SK-N-MC (cell line): Measurements from ENCODE around the gene HACD1.

Experiments used
- DNase-seq: peaks from one replicate; pipeline ENCODE4 v3.0.0-alpha.2; 2011; ENCODE audit warnings: low read depth, low spot score
- H3K27ac ChIP-seq: fragments of 200-600 bp; sonication (generic); 2 replicates; pipeline ENCODE4 v1.5.1; 2016; ENCODE audit warnings: mixed run types
- H3K36me3 ChIP-seq: fragments of 200-600 bp; sonication (generic); 2 replicates; pipeline ENCODE4 v1.6.1; 2017; ENCODE audit warnings: antibody characterized with exemption, low read length, mixed read lengths; ENCODE audit not compliant: insufficient read depth
- H3K4me3 ChIP-seq: fragments of 200-600 bp; sonication (generic); 2 replicates; pipeline ENCODE4 v1.5.1; 2016
- H3K9ac ChIP-seq: fragments of 200-600 bp; sonication (generic); 2 replicates; pipeline ENCODE4 v1.8.0; 2017; ENCODE audit warnings: mixed run types, mixed read lengths; ENCODE audit not compliant: insufficient read length
- H3K9me3 ChIP-seq: fragments of 200-600 bp; sonication (generic); 2 replicates; pipeline ENCODE4 v1.6.1; 2017; ENCODE audit warnings: low read depth, mild to moderate bottlenecking, antibody characterized with exemption, low read length, moderate library complexity, mixed read lengths
- EZH2 ChIP-seq: fragments of 200-600 bp; sonication (generic); IDR thresholded peaks from one replicate; pipeline ENCODE4 v1.6.1; 2017; ENCODE audit warnings: antibody characterized with exemption
- FOXP2 ChIP-seq: optimal IDR thresholded peaks from 2 replicates; pipeline ENCODE3; 2011; ENCODE audit warnings: mild to moderate bottlenecking, moderate library complexity; ENCODE audit not compliant: insufficient read depth; ENCODE audit errors: extremely low read length, control extremely low read depth
- POLR2AphosphoS5 ChIP-seq: IDR thresholded peaks from 2 replicates; pipeline ENCODE4 v1.6.1; 2012; ENCODE audit warnings: mild to moderate bottlenecking, low read depth, low read length, borderline replicate concordance

HACD1 gene

GRCh38 chr10:17544465-17544864 is 72.7 kb downstream of the HACD1 start:
- TF ChIP-seq FOXP2, result no peak
- no peak for TF ChIP-seq EZH2
- TF ChIP-seq POLR2AphosphoS5, result no peak
- Histone ChIP-seq H3K9me3 (no peaks in the 10 kb centered on the region), H3K4me3 (no peak overlapping the region), H3K36me3 (no peaks in the 10 kb centered on the region), H3K27ac (no peak overlapping the region), H3K9ac (no peak overlapping the region)
- no peak for DNase-seq
